ENCODE measurements around the gene PEX1.
"Not testable (repeated sequence)": the region's sequence is repeated elsewhere in the genome, so short reads cannot be mapped to it uniquely, and the experiment has no call there.

Gene PEX1

DNA sequence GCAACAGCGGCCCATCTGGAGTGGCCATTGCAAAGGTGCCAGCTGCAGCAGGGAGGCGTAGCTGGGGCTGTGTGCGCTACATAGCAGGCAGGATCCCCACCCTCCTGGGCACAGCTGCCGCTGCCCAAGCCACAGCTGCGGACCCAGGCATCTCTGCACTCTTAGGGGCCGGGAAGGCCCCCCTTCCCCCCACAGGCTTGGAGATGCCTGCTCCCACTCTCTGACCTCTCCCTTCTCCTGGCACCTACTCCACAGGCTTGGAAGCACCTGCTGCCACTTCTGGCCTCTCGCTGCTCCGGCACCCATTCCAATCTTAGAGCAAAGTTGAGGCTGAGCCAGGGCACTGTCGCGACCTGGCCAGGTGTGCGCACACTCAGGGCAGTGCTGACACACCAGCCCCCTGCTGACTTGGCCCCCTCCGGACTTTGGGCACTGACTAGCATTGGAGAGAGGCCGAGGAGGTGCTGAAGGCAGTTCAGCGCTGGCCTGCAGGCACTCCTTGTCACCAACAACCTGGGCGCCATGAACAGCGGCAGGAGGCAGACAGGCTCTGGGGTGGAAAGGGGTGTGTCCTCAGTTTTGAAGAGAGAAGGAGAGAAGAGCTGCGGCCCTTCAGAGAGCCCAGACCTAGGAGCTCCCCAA, 18.7 kb upstream of the PEX1 start:
- Histone ChIP-seq H3K9me3 (ENCODE audit: control insufficient read depth, insufficient read depth, low read length) (no peaks in the 10 kb centered on the region), H3K4me3 (ENCODE audit: low read length) (no peak overlapping the region), H3K27me3 (ENCODE audit: control insufficient read depth, insufficient read depth, low read length) (no peaks in the 10 kb centered on the region), H3K36me3 (ENCODE audit: control insufficient read depth, insufficient read depth, low read length) (no peaks in the 10 kb centered on the region), H3K4me1 (ENCODE audit: control insufficient read depth, insufficient read depth, low read length) (no peaks in the 10 kb centered on the region), H3K27ac (ENCODE audit: low read length) (no peak overlapping the region)
- DNase-seq (ENCODE audit: low read depth, low spot score): no peak
- no CpG with 5 or more reads among the region's 17 CpGs for WGBS (ENCODE audit: insufficient coverage, insufficient read length)

- H3K27me3 ChIP-seq (ENCODE audit: control insufficient read depth, insufficient read depth, low read length); DNase-seq (ENCODE audit: low read depth, low spot score); H3K9me3 ChIP-seq (ENCODE audit: control insufficient read depth, insufficient read depth, low read length); H3K36me3 ChIP-seq (ENCODE audit: control insufficient read depth, insufficient read depth, low read length); H3K4me1 ChIP-seq (ENCODE audit: control insufficient read depth, insufficient read depth, low read length); H3K27ac ChIP-seq (ENCODE audit: low read length); H3K4me3 ChIP-seq (ENCODE audit: low read length): not testable (repeated sequence)
- WGBS (ENCODE audit: insufficient coverage, insufficient read length): no CpG with 5 or more reads among the region's 30 CpGs
Observed at GRCh38 chr7:92545116-92545515, 16.8 kb upstream of the PEX1 start.

GRCh38 chr7:92543542-92543941, 15.2 kb upstream of the PEX1 start:
- not testable (repeated sequence) for H3K9me3 ChIP-seq (ENCODE audit: control insufficient read depth, insufficient read depth, low read length); H3K27ac ChIP-seq (ENCODE audit: low read length); H3K36me3 ChIP-seq (ENCODE audit: control insufficient read depth, insufficient read depth, low read length); H3K27me3 ChIP-seq (ENCODE audit: control insufficient read depth, insufficient read depth, low read length); H3K4me3 ChIP-seq (ENCODE audit: low read length); H3K4me1 ChIP-seq (ENCODE audit: control insufficient read depth, insufficient read depth, low read length); DNase-seq (ENCODE audit: low read depth, low spot score)
- no CpG with 5 or more reads among the region's 3 CpGs for WGBS (ENCODE audit: insufficient coverage, insufficient read length)

DNA sequence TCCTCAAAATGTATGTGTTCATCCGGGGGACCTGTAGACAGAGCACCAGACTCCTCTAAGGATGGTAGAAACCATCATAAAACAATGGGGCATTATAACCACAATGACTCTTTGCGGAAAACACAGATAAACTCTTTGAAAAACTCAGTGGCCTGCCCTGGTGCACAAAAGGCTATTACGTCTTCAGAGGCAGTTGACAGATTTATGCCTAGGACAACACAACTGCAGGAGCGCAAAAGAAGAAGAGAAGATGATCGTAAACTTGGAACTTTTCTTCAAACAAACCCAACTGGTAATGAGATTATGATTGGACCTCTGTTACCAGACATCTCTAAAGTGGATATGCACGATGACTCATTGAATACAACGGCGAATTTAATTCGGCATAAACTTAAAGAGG, 6.3 kb upstream of the PEX1 start:
- H3K36me3 ChIP-seq (ENCODE audit: control insufficient read depth, insufficient read depth, low read length): peaks cover 8% of the 10 kb centered on the region; the same call in 1 of the 2 replicates
- no peak for DNase-seq (ENCODE audit: low read depth, low spot score)
- no peaks in the 10 kb centered on the region for H3K4me1 ChIP-seq (ENCODE audit: control insufficient read depth, insufficient read depth, low read length)
- no peaks in the 10 kb centered on the region for H3K9me3 ChIP-seq (ENCODE audit: control insufficient read depth, insufficient read depth, low read length)
- H3K27ac ChIP-seq (ENCODE audit: low read length): no peak overlapping the region
- H3K27me3 ChIP-seq (ENCODE audit: control insufficient read depth, insufficient read depth, low read length): no peaks in the 10 kb centered on the region
- H3K4me3 ChIP-seq (ENCODE audit: low read length): no peak overlapping the region
- WGBS (ENCODE audit: insufficient coverage, insufficient read length): 100% methylated on average over 3 of the region's 9 CpGs

GRCh38 chr7:92528958-92529264, 591 bp upstream of the PEX1 start:
- Histone ChIP-seq H3K4me3 (ENCODE audit: low read length) (peak overlapping the region; percentile 82), H3K27ac (ENCODE audit: low read length) (no peak overlapping the region), H3K4me1 (ENCODE audit: control insufficient read depth, insufficient read depth, low read length) (no peaks in the 10 kb centered on the region), H3K36me3 (ENCODE audit: control insufficient read depth, insufficient read depth, low read length) (peaks cover 5% of the 10 kb centered on the region; the same call in 1 of the 2 replicates), H3K27me3 (ENCODE audit: control insufficient read depth, insufficient read depth, low read length) (no peaks in the 10 kb centered on the region), H3K9me3 (ENCODE audit: control insufficient read depth, insufficient read depth, low read length) (no peaks in the 10 kb centered on the region)
- no peak for DNase-seq (ENCODE audit: low read depth, low spot score)
- WGBS (ENCODE audit: insufficient coverage, insufficient read length): no CpG with 5 or more reads among the region's 13 CpGs

DNA sequence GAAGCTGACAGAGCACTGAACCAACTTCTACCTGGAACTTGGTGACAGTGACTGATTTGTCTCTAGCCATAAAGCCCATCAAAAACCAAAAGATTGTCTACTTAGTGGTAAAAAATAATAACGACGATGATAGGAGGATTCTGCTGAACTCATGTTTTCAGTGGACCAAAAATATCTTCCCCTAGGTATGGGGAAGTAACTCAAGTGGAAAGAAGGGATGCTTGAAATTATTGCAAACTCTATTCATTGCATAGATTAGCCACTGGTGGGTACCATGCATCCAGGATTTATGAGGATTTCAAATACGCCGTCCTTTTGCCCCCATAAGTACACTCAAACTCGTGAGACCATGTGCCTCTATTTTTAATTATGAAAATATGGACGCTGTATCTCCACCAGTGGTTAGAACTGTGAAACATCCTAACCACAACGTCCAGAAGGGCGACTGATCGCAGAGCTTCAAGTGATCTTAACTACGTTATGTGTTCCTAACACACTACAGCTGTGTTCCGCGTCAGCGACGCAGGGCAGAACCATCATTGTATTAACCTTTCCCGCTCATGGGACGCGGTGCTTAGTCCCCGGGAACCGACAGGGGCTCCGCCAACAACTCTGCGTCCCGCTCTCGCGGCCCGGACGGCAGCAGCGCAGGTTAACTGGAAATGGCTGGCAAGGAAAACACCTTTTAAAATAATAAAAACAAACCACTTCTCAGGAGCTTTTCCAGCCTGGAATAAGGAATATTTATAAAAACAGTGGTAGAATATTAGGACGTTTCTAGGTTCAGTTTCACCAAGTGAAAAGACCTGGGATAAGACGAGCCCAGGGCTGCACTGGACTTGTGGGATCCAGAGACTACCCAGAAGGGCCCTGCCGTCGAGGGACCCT, 776 bp downstream of the PEX1 start:
- Histone ChIP-seq H3K27ac (ENCODE audit: low read length) (no peak overlapping the region), H3K27me3 (ENCODE audit: control insufficient read depth, insufficient read depth, low read length) (no peaks in the 10 kb centered on the region), H3K4me1 (ENCODE audit: control insufficient read depth, insufficient read depth, low read length) (no peaks in the 10 kb centered on the region), H3K4me3 (ENCODE audit: low read length) (peak overlapping the region; percentile 96), H3K36me3 (ENCODE audit: control insufficient read depth, insufficient read depth, low read length) (peaks cover 2% of the 10 kb centered on the region; the same call in 1 of the 2 replicates), H3K9me3 (ENCODE audit: control insufficient read depth, insufficient read depth, low read length) (no peaks in the 10 kb centered on the region)
- DNase-seq (ENCODE audit: low read depth, low spot score): no peak
- WGBS (ENCODE audit: insufficient coverage, insufficient read length): no CpG with 5 or more reads among the region's 31 CpGs

DNA sequence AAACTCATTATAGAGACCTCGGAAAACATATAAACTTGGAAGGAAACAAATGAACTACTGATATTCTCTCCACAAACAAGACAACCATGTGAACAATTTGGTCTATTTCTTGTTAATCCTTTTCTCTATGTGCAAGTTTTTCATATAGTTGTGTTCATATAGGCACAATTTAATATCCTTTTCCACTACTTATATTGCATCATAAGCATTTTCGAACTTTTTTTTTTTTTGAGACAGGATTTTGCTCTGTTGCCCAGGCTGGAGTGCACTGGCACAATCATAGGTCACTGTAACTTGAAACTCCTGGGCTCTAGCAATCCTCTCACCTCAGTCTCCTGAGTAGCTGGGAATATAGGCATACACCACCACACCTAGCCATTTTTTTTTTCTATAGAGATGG, 5.2 kb downstream of the PEX1 start:
- H3K4me1 ChIP-seq (ENCODE audit: control insufficient read depth, insufficient read depth, low read length): no peaks in the 10 kb centered on the region
- WGBS (ENCODE audit: insufficient coverage, insufficient read length): no CpG with 5 or more reads among the region's 2 CpGs

DNA sequence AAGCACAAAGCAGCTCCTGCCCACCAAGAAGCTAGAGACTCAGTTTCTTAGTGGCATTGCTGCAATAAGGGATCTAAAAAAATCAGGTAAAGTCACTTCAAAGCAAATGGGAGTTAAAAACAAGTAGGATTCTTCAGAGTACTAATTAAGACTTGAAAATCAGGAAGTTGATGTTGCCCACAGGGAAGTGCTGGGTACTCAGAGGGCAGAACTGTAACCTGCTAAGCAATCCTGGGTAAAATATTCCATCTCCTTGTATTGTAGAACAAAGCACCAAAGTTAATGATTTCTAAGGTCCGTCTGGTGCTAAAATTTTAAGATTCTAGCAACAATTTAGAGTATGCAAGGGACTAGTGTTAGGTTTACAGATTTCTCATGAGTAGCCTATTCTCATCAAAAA, 8.3 kb downstream of the PEX1 start:
- Histone ChIP-seq H3K4me1 (ENCODE audit: control insufficient read depth, insufficient read depth, low read length) (no peaks in the 10 kb centered on the region), H3K4me3 (ENCODE audit: low read length) (no peak overlapping the region), H3K9me3 (ENCODE audit: control insufficient read depth, insufficient read depth, low read length) (no peaks in the 10 kb centered on the region), H3K27me3 (ENCODE audit: control insufficient read depth, insufficient read depth, low read length) (no peaks in the 10 kb centered on the region), H3K36me3 (ENCODE audit: control insufficient read depth, insufficient read depth, low read length) (no peaks in the 10 kb centered on the region), H3K27ac (ENCODE audit: low read length) (no peak overlapping the region)
- WGBS (ENCODE audit: insufficient coverage, insufficient read length): no CpG with 5 or more reads among the region's 1 CpG
- no peak for DNase-seq (ENCODE audit: low read depth, low spot score)

More for the DNA sequence above, 5.2 kb downstream of the PEX1 start:
- Histone ChIP-seq H3K27ac (ENCODE audit: low read length) (no peak overlapping the region), H3K4me3 (ENCODE audit: low read length) (no peak overlapping the region), H3K36me3 (ENCODE audit: control insufficient read depth, insufficient read depth, low read length) (no peaks in the 10 kb centered on the region), H3K27me3 (ENCODE audit: control insufficient read depth, insufficient read depth, low read length) (no peaks in the 10 kb centered on the region), H3K9me3 (ENCODE audit: control insufficient read depth, insufficient read depth, low read length) (no peaks in the 10 kb centered on the region)
- no peak for DNase-seq (ENCODE audit: low read depth, low spot score)

- WGBS (ENCODE audit: insufficient coverage, insufficient read length): no CpG with 5 or more reads among the region's 3 CpGs
- H3K36me3 ChIP-seq (ENCODE audit: control insufficient read depth, insufficient read depth, low read length): no peaks in the 10 kb centered on the region
- DNase-seq (ENCODE audit: low read depth, low spot score): no peak
- no peak overlapping the region for H3K27ac ChIP-seq (ENCODE audit: low read length)
- no peaks in the 10 kb centered on the region for H3K27me3 ChIP-seq (ENCODE audit: control insufficient read depth, insufficient read depth, low read length)
- no peak overlapping the region for H3K4me3 ChIP-seq (ENCODE audit: low read length)
- H3K9me3 ChIP-seq (ENCODE audit: control insufficient read depth, insufficient read depth, low read length): no peaks in the 10 kb centered on the region
- H3K4me1 ChIP-seq (ENCODE audit: control insufficient read depth, insufficient read depth, low read length): no peaks in the 10 kb centered on the region
Observed at GRCh38 chr7:92517631-92518030, 10.7 kb downstream of the PEX1 start.

DNA sequence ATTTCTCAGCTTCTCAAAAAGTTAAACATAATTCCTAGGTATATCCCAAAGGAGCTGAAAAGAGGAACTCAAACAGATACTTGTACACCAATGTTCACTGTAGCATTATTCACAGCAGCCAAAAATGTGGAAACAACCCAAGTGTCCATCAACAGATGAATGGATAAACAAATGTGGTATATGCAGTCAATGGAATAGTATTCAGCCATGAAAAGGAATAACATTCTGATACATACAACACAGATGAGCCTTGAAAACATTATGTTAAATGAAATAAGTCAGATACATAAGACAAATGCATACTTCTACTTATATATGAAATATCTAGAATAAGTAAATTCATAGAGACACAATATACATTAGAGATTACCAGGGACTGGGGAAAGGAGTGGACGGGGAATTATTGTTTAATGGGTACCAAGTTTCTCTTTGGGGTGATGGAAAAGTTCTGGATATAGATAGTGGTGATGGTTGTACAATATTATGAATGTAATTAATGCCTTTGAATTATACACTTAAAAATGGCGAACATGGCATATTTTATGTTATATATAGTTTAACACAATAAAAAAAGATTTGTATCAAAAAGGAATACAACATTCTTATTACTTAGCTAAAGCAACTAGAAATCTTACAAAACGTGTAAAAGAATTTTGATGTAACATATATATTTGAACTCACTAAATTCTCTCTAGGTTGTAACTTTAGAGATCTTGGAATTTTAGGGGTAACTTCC, 15.0 kb downstream of the PEX1 start:
- Histone ChIP-seq H3K27ac (ENCODE audit: low read length) (no peak overlapping the region), H3K9me3 (ENCODE audit: control insufficient read depth, insufficient read depth, low read length) (no peaks in the 10 kb centered on the region), H3K4me1 (ENCODE audit: control insufficient read depth, insufficient read depth, low read length) (no peaks in the 10 kb centered on the region), H3K4me3 (ENCODE audit: low read length) (no peak overlapping the region), H3K27me3 (ENCODE audit: control insufficient read depth, insufficient read depth, low read length) (no peaks in the 10 kb centered on the region), H3K36me3 (ENCODE audit: control insufficient read depth, insufficient read depth, low read length) (no peaks in the 10 kb centered on the region)
- DNase-seq (ENCODE audit: low read depth, low spot score): no peak
- WGBS (ENCODE audit: insufficient coverage, insufficient read length): no CpG with 5 or more reads among the region's 3 CpGs

All from iPS DF 6.9 (cell line).